Measurements from ENCODE around the gene CLASP1.
"Not testable (repeated sequence)": the region's sequence is repeated elsewhere in the genome, so short reads cannot be mapped to it uniquely, and the experiment has no call there.

Gene CLASP1

GRCh38 chr2:121567957-121568409 is 81.3 kb downstream of the CLASP1 start:
- no peak overlapping the region for H3K27ac Mint-ChIP-seq
- intact Hi-C loops (cut with micrococcal nuclease): no loop called here
- H3K9me3 Mint-ChIP-seq: no peaks in the 10 kb centered on the region
- H3K27me3 Mint-ChIP-seq: no peaks in the 10 kb centered on the region
- peaks cover 27% of the 10 kb centered on the region for H3K36me3 Mint-ChIP-seq (ENCODE audit: low read depth)
- no peak overlapping the region for H3K4me3 Mint-ChIP-seq
- peaks cover 30% of the 10 kb centered on the region for H3K4me1 Mint-ChIP-seq (ENCODE audit: low read depth)

DNA sequence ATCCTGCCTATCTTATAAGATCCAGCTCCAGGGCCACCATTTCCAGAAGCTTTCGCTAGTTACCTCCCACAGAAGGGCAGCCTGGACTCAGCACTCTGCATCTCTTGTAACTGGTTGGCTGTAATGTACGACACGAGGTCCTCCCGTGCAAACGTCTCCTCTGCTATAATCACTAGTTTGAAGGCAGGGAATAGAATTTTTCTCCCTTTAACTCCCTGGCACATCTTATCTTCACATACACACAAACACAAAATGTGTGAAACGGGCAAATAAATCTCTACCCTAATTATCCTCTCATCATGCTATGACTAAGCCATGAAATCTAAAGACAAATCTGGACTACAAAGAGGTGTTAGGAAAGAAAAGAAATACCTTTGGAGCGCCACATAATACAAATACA is 81.8 kb downstream of the CLASP1 start:
- Mint-ChIP-seq H3K36me3 (ENCODE audit: low read depth) (peaks cover 26% of the 10 kb centered on the region), H3K4me1 (ENCODE audit: low read depth) (peaks cover 34% of the 10 kb centered on the region), H3K27me3 (no peaks in the 10 kb centered on the region), H3K27ac (no peak overlapping the region), H3K9me3 (no peaks in the 10 kb centered on the region), H3K4me3 (no peak overlapping the region)
- intact Hi-C loops (cut with micrococcal nuclease): no loop called here

DNA sequence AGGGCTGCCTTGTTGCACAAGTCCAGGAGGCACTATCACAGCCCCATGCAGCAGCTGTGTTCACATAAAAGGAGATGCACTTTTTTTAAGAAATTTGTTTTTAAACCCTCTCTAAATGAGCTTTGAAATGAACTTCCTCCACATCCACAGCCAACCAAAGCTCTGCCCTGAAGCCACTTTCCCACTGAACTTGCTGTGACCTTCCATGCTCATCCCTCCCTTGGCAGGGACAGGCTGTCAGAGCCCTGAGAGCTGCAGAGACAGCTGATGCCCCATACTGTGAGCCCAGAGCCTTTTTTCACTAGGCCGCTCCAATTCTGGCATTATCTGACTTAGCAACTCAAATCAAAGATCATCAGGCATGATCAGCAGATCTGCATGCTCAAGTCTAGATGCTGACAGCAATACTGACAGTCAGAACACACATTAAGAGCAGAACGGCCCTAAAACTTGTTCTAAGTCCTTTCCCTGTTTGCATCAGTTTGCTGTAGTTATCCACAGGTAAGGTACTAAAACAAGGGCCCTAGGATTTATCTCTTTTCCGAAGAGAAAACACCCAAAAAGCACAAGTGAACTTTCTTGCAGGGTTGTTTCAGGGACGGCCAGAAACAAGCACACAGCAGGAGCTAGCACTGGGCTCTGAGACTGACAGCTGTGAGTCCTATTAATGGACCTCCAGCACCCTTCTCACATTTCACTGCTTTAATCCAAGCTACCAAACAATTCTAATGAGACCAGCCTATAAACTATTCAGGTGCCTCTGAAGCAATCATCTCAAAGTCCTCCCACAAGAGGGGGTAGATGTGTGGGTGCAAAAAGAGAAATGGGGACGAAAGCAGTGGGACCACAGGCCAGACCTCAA is 83.6 kb downstream of the CLASP1 start:
- peaks cover 14% of the 10 kb centered on the region for H3K36me3 Mint-ChIP-seq (ENCODE audit: low read depth)
- intact Hi-C loops (cut with micrococcal nuclease): no loop called here
- no peak overlapping the region for H3K27ac Mint-ChIP-seq
- H3K27me3 Mint-ChIP-seq: no peaks in the 10 kb centered on the region
- no peak overlapping the region for H3K4me3 Mint-ChIP-seq
- H3K4me1 Mint-ChIP-seq (ENCODE audit: low read depth): peaks cover 39% of the 10 kb centered on the region
- H3K9me3 Mint-ChIP-seq: no peaks in the 10 kb centered on the region

DNA sequence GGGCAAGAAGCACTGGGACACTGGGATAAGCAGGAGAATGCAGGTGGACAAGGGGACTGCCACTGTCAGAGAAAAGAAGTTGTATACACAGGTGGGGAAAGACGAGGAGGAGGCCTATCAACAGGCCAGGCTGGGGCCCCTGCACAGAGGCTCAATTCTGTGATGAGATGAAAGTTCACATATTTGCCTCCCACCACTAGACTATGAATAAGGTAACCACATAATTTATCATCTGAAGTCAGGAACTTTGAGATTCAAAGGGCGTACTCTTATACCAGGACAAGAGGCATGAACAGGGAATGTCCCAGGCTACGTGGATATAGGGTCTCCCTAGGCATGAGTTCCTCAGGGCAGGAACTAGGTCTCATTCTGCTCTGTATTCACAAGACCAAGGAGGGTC is 84.4 kb downstream of the CLASP1 start:
- peak overlapping the region; percentile 9 for H3K27ac Mint-ChIP-seq
- H3K9me3 Mint-ChIP-seq: no peaks in the 10 kb centered on the region
- H3K27me3 Mint-ChIP-seq: no peaks in the 10 kb centered on the region
- peaks cover 39% of the 10 kb centered on the region for H3K4me1 Mint-ChIP-seq (ENCODE audit: low read depth)
- intact Hi-C loops (cut with micrococcal nuclease): no loop called here
- peaks cover 14% of the 10 kb centered on the region for H3K36me3 Mint-ChIP-seq (ENCODE audit: low read depth)
- H3K4me3 Mint-ChIP-seq: no peak overlapping the region

GRCh38 chr2:121563754-121564153 is 85.5 kb downstream of the CLASP1 start:
- peaks cover 41% of the 10 kb centered on the region for H3K4me1 Mint-ChIP-seq (ENCODE audit: low read depth)
- intact Hi-C loops (cut with micrococcal nuclease); H3K27me3 Mint-ChIP-seq; H3K36me3 Mint-ChIP-seq (ENCODE audit: low read depth); H3K4me3 Mint-ChIP-seq; H3K27ac Mint-ChIP-seq; H3K9me3 Mint-ChIP-seq: not testable (repeated sequence)

DNA sequence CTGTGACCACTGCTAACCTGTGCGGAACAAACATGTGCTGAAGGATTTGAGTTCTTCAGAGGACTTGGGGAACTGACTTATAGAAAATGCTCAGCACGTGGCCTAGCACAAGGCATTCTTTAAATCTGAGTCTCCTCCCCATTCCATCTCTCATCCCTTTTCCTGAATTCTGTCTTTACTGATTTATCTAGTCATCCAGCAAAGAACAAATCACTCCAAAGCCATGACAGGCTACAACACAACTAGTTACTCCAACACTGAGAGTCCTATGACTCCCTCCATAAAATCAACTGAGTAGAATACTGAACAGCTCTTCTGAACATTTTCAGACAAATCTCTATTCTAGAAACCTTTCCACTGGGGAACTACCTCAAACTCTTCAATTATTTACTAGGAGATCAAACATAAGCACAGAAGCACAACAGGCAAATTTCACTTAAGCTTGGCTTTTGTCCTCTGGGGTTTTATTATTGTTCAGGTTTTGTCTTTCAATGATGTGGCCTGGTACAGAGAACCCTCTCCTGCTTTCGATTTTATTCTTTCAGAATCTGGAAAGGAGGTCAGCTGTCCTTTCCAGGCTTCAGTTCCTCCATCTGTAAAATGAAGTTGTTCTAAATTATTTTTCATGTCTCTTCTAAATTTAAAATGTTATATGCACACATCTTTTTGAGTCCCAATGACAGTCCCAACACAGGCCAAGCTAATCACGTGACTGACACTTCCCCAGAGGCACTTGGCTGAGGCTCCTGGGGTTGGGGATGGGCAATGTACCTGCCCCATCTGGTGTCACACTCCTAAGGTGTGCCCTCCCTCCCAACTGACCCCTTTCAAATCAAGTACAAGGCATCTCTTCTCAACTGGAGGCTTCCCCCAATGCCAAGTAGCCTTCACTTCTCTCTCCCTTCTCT is 86.7 kb downstream of the CLASP1 start:
- H3K27ac Mint-ChIP-seq: no peak overlapping the region
- intact Hi-C loops (cut with micrococcal nuclease): no loop called here
- no peak overlapping the region for H3K4me3 Mint-ChIP-seq
- no peaks in the 10 kb centered on the region for H3K27me3 Mint-ChIP-seq
- peaks cover 47% of the 10 kb centered on the region for H3K4me1 Mint-ChIP-seq (ENCODE audit: low read depth)
- H3K9me3 Mint-ChIP-seq: no peaks in the 10 kb centered on the region
- peaks cover 5% of the 10 kb centered on the region for H3K36me3 Mint-ChIP-seq (ENCODE audit: low read depth)

- H3K36me3 Mint-ChIP-seq (ENCODE audit: low read depth): peaks cover 5% of the 10 kb centered on the region
- H3K27me3 Mint-ChIP-seq: no peaks in the 10 kb centered on the region
- no peak overlapping the region for H3K4me3 Mint-ChIP-seq
- H3K4me1 Mint-ChIP-seq (ENCODE audit: low read depth): peaks cover 39% of the 10 kb centered on the region
- intact Hi-C loops (cut with micrococcal nuclease): no loop called here
- no peaks in the 10 kb centered on the region for H3K9me3 Mint-ChIP-seq
- H3K27ac Mint-ChIP-seq: no peak overlapping the region
Observed at GRCh38 chr2:121561617-121562268, 87.5 kb downstream of the CLASP1 start.

- no peaks in the 10 kb centered on the region for H3K36me3 Mint-ChIP-seq (ENCODE audit: low read depth)
- no peak overlapping the region for H3K27ac Mint-ChIP-seq
- H3K4me1 Mint-ChIP-seq (ENCODE audit: low read depth): peaks cover 36% of the 10 kb centered on the region
- no peak overlapping the region for H3K4me3 Mint-ChIP-seq
- H3K9me3 Mint-ChIP-seq: no peaks in the 10 kb centered on the region
- intact Hi-C loops (cut with micrococcal nuclease): no loop called here
- no peaks in the 10 kb centered on the region for H3K27me3 Mint-ChIP-seq
Observed at GRCh38 chr2:121558329-121558728, 90.9 kb downstream of the CLASP1 start.

- Mint-ChIP-seq H3K4me1 (ENCODE audit: low read depth) (peaks cover 40% of the 10 kb centered on the region), H3K27me3 (no peaks in the 10 kb centered on the region), H3K27ac (no peak overlapping the region), H3K4me3 (no peak overlapping the region), H3K9me3 (no peaks in the 10 kb centered on the region), H3K36me3 (ENCODE audit: low read depth) (peaks cover 6% of the 10 kb centered on the region)
- intact Hi-C loops (cut with micrococcal nuclease): no loop called here
Observed at GRCh38 chr2:121555008-121555407, 94.3 kb downstream of the CLASP1 start.

- H3K27me3 Mint-ChIP-seq; H3K36me3 Mint-ChIP-seq (ENCODE audit: low read depth); H3K27ac Mint-ChIP-seq; H3K9me3 Mint-ChIP-seq; intact Hi-C loops (cut with micrococcal nuclease); H3K4me3 Mint-ChIP-seq: not testable (repeated sequence)
- H3K4me1 Mint-ChIP-seq (ENCODE audit: low read depth): peaks cover 45% of the 10 kb centered on the region
Observed at GRCh38 chr2:121552477-121553180, 96.6 kb downstream of the CLASP1 start.

DNA sequence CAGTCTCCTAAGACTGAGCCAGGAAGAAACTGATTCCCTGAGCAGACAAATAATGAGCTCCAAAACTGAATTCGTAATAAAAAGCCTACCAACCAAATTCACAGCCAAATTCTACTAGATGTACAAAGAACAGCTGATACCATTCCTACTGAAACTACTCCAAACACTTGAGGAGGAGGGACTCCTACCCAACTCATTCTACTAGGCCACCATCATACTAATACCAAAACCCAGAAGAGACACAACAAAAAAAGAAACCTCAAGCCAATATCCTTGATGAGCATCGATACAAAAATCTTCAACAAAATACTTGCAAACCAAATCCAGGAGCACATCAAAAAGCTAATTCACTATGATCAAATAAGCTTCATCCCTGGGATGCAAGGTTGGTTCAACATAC is 98.6 kb downstream of the CLASP1 start:
- Mint-ChIP-seq H3K27me3 (no peaks in the 10 kb centered on the region), H3K9me3 (peaks cover 8% of the 10 kb centered on the region), H3K27ac (no peak overlapping the region), H3K36me3 (ENCODE audit: low read depth) (peaks cover 6% of the 10 kb centered on the region), H3K4me3 (no peak overlapping the region), H3K4me1 (ENCODE audit: low read depth) (peaks cover 48% of the 10 kb centered on the region)
- intact Hi-C loops (cut with micrococcal nuclease): no loop called here

DNA sequence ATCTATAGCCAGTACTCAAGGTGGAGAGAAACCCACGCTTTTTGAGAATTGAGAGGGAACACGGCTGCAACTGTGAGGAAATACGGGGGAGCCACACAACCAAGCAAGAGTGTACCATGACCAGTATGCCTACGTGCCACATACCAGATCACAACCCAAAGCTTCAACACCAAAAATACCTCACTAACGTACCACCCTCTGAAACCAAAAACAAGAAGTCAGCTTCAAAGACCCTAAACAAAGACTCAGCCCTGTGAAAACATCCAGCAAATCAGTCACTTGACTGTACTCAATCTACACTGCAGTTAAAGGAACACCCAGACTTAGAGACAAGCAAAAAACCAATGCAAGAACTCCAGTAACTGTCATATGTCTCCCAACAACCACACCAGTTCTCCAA is 101.6 kb downstream of the CLASP1 start:
- no peaks in the 10 kb centered on the region for H3K27me3 Mint-ChIP-seq
- peaks cover 8% of the 10 kb centered on the region for H3K9me3 Mint-ChIP-seq
- H3K4me1 Mint-ChIP-seq (ENCODE audit: low read depth): peaks cover 47% of the 10 kb centered on the region
- H3K27ac Mint-ChIP-seq: no peak overlapping the region
- no peak overlapping the region for H3K4me3 Mint-ChIP-seq
- H3K36me3 Mint-ChIP-seq (ENCODE audit: low read depth): peaks cover under 1% of the 10 kb centered on the region
- intact Hi-C loops (cut with micrococcal nuclease): no loop called here

GRCh38 chr2:121545913-121546312 is 103.3 kb downstream of the CLASP1 start:
- Mint-ChIP-seq H3K27me3 (no peaks in the 10 kb centered on the region), H3K36me3 (ENCODE audit: low read depth) (no peaks in the 10 kb centered on the region), H3K27ac (no peak overlapping the region), H3K4me1 (ENCODE audit: low read depth) (peaks cover 34% of the 10 kb centered on the region), H3K9me3 (peaks cover 8% of the 10 kb centered on the region), H3K4me3 (no peak overlapping the region)
- intact Hi-C loops (cut with micrococcal nuclease): no loop called here

Measured in dendritic cell treated with granulocyte-macrophage colony-stimulating factor and Interleukin-4, amounts not matched to agents 40 ng/mL and 50 ng/mL, for 4 days (primary cell).